Omental fat pad (tissue), 4 donors: ENCODE results near the gene ANKRD9. TPM values are rescaled to one million over a fixed set of nuclear protein-coding genes. Genes with fewer than 3 reads are reported as not detected.
"Not testable (repeated sequence)": the region's sequence is repeated elsewhere in the genome, so short reads cannot be mapped to it uniquely, and the experiment has no call there.

Experiments used
- ATAC-seq: fragments of 150-250 bp; one replicate; pipeline ENCODE4 v1.9.1; 2016; ENCODE audit warnings: mild to moderate bottlenecking, moderate library complexity; ENCODE audit not compliant: low FRiP score
- DNase-seq: peaks from one replicate; pipeline ENCODE4 v3.0.0-alpha.2; 2019; ENCODE audit warnings: low spot score
- total RNA-seq, 4 donors: library from RNA; depleted of rRNA; stranded (reverse); fragments of >200 nt; gene quantifications; one replicate each; pipeline ENCODE4 v1.1.0, GENCODE V29; 2016
- TF ChIP-seq, protein P1 (sequence below), 3 donors: fragments of 450-650 bp; IDR thresholded peaks; one replicate each; pipeline ENCODE4 v1.5.1; 2016 to 2017; ENCODE audit warnings: antibody characterized with exemption in 3 of 3, mild to moderate bottlenecking in 3 of 3, moderate library complexity in 2 of 3

ANKRD9 gene
- total RNA-seq, 4 donors from 2014 or later: 15.1 to 25.9 (median 23.9) TPM

DNA sequence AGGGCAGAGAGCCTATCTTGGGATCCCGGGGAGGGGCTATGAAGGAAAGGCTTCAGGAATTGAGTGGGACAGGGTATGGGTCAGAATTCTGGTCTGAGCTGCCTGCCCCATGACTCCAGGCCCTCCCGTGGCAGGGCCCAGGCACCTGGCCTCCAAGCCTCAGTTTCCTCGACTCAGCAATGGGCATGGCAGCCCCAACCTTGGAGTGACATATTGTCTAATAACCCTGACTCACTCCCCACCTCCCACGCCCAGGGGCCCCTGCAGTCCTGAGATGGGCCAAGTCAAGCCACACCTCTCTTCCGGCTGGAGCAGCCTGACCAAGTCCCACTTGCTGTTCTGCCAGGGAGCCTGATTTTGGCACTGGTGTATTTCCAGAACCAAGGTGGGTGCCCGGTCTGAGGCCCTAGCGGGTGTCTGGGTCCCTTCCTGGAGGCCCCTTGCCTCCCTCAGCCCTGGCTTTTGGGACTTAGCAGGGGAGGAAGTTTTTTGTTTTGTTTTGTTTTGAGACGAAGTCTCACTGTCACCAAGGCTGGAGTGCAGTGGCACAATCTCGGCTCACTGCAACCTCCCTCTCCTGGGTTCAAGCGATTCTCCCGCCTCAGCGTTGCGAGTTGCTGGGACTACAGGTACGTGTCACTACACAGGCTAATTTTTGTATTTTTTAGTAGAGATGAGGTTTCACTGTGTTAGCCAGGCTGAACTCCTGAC is 42.6 kb upstream of the ANKRD9 start:
- DNase-seq (no peak), ATAC-seq (no peak)
- TF ChIP-seq, protein P1, sequence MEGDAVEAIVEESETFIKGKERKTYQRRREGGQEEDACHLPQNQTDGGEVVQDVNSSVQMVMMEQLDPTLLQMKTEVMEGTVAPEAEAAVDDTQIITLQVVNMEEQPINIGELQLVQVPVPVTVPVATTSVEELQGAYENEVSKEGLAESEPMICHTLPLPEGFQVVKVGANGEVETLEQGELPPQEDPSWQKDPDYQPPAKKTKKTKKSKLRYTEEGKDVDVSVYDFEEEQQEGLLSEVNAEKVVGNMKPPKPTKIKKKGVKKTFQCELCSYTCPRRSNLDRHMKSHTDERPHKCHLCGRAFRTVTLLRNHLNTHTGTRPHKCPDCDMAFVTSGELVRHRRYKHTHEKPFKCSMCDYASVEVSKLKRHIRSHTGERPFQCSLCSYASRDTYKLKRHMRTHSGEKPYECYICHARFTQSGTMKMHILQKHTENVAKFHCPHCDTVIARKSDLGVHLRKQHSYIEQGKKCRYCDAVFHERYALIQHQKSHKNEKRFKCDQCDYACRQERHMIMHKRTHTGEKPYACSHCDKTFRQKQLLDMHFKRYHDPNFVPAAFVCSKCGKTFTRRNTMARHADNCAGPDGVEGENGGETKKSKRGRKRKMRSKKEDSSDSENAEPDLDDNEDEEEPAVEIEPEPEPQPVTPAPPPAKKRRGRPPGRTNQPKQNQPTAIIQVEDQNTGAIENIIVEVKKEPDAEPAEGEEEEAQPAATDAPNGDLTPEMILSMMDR (IDR thresholded peaks at IDR 0.05): no peak

DNA sequence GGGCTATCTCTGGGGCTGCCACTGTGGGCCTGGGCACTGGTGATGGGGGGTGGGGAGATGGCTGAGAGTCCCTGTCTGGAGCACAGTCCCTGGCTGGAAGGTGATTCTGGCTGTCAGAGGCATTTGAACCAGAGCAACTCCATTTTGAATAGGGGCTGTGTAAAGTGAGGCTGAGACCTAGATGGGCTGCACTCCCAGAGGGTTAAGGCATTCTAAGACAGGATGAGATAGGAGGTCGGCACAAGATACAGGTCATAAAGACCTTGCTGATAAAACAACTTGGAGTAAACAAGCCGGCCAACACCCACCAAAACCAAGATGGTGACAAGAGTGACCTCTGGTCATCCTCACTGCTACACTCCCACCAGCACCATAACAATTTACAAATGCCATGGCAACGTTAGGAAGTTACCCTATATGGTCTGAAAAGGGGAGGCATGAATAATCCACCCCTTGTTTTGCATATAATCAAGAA is 41.4 kb upstream of the ANKRD9 start:
- DNase-seq, ATAC-seq: not testable (repeated sequence)

DNA sequence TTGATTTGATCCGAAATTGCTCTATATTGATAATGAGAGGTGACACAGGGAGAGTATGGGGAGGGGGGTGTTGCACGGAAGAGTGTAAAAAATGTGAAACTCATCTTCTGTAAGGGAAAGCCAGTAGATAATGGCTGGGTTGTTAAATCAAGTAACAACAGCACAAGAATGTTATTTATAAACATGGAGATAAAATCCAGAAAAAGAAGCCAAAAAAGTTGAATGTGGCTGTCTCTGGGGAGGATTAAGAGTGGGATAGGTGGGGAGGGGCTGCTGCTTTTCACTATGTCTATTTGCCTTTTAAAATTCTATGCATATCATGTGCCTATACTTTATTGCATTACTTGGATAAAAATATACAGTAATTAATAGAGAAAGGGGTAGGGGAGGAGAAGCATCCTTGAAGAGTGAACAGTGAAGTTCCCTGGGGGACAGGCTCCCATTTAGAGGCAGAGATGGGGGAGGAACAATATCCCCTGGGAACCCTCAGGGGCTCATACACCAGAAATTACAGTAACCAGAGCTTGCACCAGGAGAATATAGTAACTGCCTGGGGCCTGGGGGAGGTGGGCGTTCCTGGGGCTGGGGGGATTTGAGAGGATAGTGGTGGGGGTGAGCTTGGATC is 39.2 kb upstream of the ANKRD9 start:
- no peak for DNase-seq
- TF ChIP-seq, protein P1 (IDR thresholded peaks at IDR 0.05): no peak
- ATAC-seq: no peak

DNA sequence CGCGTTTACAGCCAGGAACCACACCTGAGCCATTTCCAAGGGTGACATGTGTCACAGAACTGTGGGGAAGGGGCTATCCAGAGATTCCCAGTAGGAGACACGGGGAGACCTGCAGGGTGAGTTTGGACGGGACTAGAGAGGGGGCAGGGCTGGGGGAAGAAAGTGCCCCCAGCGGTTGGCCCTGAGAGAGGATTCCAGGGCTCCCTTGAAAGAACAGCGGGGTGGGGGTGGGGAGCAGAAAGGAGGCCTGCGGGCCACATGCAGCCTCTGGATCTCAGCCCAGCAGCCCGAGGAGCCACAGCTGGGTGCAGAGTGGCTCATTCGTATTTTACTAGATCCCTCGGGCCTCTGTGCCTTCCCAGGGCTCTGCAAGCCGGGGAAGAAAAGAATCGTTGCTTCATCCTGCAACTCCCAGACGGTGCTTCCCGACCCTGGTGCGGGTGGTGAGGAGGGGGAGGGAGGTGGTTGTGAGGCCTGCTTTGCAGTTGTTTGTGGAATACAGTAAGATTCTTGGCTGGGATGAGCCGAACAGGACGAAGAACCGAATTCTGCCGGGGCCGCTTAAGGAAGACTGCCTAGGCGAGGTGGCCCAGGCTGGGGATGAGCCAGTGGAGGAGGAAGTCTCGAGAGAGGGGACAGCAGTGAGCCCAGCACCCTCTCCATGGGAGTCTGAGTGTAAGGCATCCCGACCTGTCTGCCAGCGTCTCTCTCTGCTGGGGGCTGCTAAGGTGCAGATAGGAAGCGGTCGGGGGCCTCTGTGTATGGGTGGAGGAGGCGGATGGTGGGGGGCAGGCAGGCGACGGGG is 36.1 kb upstream of the ANKRD9 start:
- ATAC-seq (no peak), DNase-seq (no peak)
- TF ChIP-seq, protein P1 (IDR thresholded peaks at IDR 0.05): no peak

DNA sequence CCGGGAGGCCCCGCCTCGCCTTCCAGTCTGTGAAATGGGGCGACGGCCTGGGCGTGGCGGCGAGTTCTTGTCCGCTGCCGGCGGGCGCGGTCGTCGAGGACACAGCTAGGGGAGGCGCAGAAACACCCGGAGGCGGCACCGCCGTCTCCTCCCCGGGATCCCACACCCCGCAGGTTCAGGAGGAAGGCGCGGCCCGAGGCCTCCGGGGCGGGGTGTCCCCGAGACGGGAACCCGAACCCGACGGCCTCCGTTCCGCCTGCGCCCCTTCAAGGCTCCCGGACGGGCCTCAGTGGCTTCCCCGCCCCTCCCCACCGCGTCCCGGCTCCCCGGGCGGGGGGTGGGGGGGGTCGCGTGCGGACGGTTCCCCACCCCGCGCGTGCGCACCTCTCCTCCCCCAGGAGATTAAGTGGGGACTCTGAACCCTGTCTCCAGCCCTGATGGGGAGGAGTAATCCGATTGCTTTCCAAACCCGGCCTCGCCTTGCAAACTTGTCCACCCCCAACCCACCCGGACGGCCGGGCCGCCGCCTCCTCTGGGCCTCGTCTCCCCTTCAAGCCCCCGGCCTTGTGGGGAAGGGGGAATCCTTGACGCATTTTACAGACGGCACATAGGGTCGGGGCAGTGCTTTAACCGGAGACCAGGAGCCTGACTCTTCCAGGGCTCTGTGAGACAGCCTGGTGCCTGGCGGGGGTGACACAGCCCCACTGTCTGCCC is 35.3 kb upstream of the ANKRD9 start:
- ATAC-seq (no peak), DNase-seq (no peak)
- TF ChIP-seq, protein P1 (IDR thresholded peaks at IDR 0.05): no peak

DNA sequence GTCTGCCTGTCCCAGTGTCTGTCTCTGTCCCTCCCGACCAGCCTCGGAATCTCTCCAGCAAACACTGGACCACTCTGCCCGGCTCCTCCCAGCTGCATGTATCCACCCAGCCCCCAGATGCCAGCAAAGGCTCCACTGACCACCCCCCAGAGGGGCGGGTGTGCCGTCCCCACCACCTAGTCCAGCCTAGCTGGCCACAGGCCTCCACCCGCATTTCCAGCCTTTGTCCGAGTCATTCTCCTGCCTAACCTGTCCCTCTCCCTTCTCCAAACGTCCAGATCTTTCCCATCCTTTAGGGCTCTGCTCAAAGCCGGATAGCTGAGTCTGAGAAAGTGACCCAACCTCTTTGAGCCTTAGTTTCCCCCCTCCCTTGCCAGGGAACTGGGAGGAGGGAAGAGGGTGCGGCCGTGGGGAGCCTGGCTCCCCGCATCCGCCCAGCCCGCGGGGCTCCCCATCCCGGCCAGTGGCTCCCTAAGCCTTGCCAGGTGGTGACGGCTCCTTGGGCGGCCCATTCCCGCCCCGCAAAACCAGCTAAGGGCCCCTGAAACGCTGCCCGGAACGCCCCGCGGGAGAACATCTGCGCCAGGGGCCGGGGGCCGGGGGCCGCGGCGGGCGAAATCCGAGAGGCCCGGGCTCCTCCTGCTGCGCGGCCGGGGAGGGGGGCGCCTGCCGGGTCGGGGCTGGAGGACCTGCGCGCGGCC is 34.6 kb upstream of the ANKRD9 start:
- DNase-seq (no peak), ATAC-seq (no peak)
- TF ChIP-seq, protein P1 (IDR thresholded peaks at IDR 0.05): no peak
